HG03060 (cell line): ENCODE data around the gene ECEL1.
"Not testable (repeated sequence)": the region's sequence is repeated elsewhere in the genome, so short reads cannot be mapped to it uniquely, and the experiment has no call there.

Experiments
- ATAC-seq: cut with Tn5 transposase; IDR thresholded peaks from one replicate; pipeline ENCODE4 v1.9.1; 2021; ENCODE audit warnings: low read depth, moderate number of reproducible peaks; ENCODE audit not compliant: unreplicated experiment

The ECEL1 gene

GRCh38 chr2:232446266-232446777 is 41.3 kb downstream of the ECEL1 start:
- not testable (repeated sequence) for ATAC-seq

- ATAC-seq = not testable (repeated sequence)
Measured at GRCh38 chr2:232445149-232445885, 42.3 kb downstream of the ECEL1 start.

- no peak for ATAC-seq
Measured at GRCh38 chr2:232444409-232445148, 43.1 kb downstream of the ECEL1 start.

GRCh38 chr2:232443669-232444408 is 43.8 kb downstream of the ECEL1 start:
- ATAC-seq = not testable (repeated sequence)

GRCh38 chr2:232443047-232443446 is 44.6 kb downstream of the ECEL1 start:
- ATAC-seq = not testable (repeated sequence)

- not testable (repeated sequence) for ATAC-seq
Measured at GRCh38 chr2:232442431-232442830, 45.2 kb downstream of the ECEL1 start.

- not testable (repeated sequence) for ATAC-seq
Measured at GRCh38 chr2:232441922-232442321, 45.7 kb downstream of the ECEL1 start.

- no peak for ATAC-seq
Measured at GRCh38 chr2:232441147-232441651, 46.4 kb downstream of the ECEL1 start.

GRCh38 chr2:232440220-232441018 is 47.2 kb downstream of the ECEL1 start:
- peak; percentile 55 for ATAC-seq

GRCh38 chr2:232439758-232440135 is 47.9 kb downstream of the ECEL1 start:
- no peak for ATAC-seq

GRCh38 chr2:232438951-232439757 is 48.5 kb downstream of the ECEL1 start:
- no peak for ATAC-seq

GRCh38 chr2:232438091-232438490 is 49.5 kb downstream of the ECEL1 start:
- ATAC-seq = no peak

- no peak for ATAC-seq
Measured at GRCh38 chr2:232437195-232437571, 50.5 kb downstream of the ECEL1 start.

- no peak for ATAC-seq
Measured at GRCh38 chr2:232436381-232437194, 51.0 kb downstream of the ECEL1 start.

- ATAC-seq = no peak
Measured at GRCh38 chr2:232435805-232436204, 51.8 kb downstream of the ECEL1 start.

- ATAC-seq = no peak
Measured at GRCh38 chr2:232435375-232435648, 52.3 kb downstream of the ECEL1 start.

- ATAC-seq = no peak
Measured at GRCh38 chr2:232434563-232435374, 52.9 kb downstream of the ECEL1 start.

- ATAC-seq = no peak
Measured at GRCh38 chr2:232434091-232434490, 53.5 kb downstream of the ECEL1 start.
